ENCODE results near the gene ECI1.

ECI1 gene

DNA sequence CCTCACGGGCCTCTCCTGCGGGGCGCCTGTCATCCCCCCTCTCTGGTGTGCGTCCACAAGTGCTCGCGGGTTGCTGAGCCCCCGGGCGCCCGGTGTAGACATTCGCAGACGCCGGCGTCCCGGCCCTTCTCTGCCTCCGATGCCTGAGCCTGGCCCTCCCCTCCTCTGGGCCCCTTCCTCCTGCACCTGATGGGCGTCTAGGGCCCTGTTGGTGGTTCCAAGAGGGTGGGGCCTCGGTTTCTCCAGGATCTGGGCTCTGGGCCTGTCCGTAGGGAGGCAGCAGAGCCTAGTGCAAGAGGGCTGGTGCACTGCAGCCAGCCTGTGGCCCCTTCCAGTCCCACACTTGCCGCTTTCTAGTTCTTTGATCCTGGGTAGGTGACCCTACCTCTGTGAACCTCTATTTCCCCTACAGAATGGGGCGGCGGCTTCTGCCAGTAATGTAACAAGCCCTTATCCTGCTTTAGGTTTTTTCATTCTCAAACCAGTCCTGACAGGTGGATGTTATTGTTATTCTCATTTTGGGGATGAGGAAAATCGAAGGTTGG is 27.4 kb downstream of the ECI1 start:
- Histone ChIP-seq H3K9ac (ENCODE audit: low read length) (peak overlapping the region; percentile 93), H3K36me3 (ENCODE audit: control insufficient read depth, insufficient read depth, low read length) (no peaks in the 10 kb centered on the region), H3K4me1 (ENCODE audit: control insufficient read depth, insufficient read depth, low read length) (peaks cover 25% of the 10 kb centered on the region), H3K27me3 (ENCODE audit: control insufficient read depth, insufficient read depth, low read length) (no peaks in the 10 kb centered on the region), H3K4me3 (ENCODE audit: low read length) (peak overlapping the region; percentile 77), H3K9me3 (ENCODE audit: control insufficient read depth, low read length) (no peaks in the 10 kb centered on the region)

DNA sequence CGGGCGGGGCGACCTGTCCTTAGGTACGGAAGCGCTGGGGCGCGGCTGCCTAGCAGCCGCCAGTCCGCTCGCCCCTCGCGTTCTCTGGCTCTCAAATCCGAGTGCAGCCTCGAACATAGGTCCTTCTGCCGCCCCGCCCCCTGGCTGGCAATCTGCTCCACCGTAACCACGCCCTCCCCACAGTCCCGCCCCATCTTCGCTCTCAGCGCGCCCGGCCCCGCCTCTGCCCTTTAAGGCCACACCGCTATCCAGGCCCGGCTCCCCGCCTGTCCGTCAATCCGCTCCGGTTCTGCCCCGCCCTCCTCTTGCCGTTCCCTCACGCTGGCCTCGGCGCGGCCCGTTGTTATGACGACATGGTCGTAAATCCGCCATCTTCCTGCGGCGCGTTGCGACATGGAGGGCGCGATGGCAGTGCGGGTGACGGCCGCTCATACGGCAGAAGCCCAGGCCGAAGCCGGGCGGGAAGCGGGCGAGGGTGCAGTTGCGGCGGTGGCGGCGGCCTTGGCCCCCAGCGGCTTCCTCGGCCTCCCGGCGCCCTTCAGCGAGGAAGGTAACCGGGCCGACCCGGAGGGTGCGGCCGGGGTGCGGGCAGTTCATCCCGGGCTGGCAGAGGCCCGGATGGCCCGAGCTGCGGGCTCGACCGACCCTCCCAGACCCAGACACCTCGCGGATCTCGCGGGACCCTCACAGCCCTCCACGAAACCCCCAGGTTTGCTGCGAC is 28.0 kb downstream of the ECI1 start, which contains the start of gene E4F1:
TSS of gene E4F1 (plus strand) at position 371 of the 721 bp plus-strand sequence. CDS start at position 394, 23 bp downstream.
- Histone ChIP-seq H3K27me3 (ENCODE audit: control insufficient read depth, insufficient read depth, low read length) (no peaks in the 10 kb centered on the region), H3K4me1 (ENCODE audit: control insufficient read depth, insufficient read depth, low read length) (peaks cover 25% of the 10 kb centered on the region), H3K36me3 (ENCODE audit: control insufficient read depth, insufficient read depth, low read length) (no peaks in the 10 kb centered on the region), H3K9me3 (ENCODE audit: control insufficient read depth, low read length) (no peaks in the 10 kb centered on the region), H3K9ac (ENCODE audit: low read length) (peak within 1 kb of the TSS; percentile 93), H3K4me3 (ENCODE audit: low read length) (peak within 1 kb of the TSS; percentile 77)

- Histone ChIP-seq H3K36me3 (ENCODE audit: control insufficient read depth, insufficient read depth, low read length) (no peaks in the 10 kb centered on the region), H3K4me1 (ENCODE audit: control insufficient read depth, insufficient read depth, low read length) (peaks cover 22% of the 10 kb centered on the region), H3K27me3 (ENCODE audit: control insufficient read depth, insufficient read depth, low read length) (no peaks in the 10 kb centered on the region), H3K9me3 (ENCODE audit: control insufficient read depth, low read length) (no peaks in the 10 kb centered on the region), H3K9ac (ENCODE audit: low read length) (no peak overlapping the region), H3K4me3 (ENCODE audit: low read length) (no peak overlapping the region)
These were observed 35.1 kb downstream of the ECI1 start for GRCh38 chr16:2216330-2216729.

- Histone ChIP-seq H3K4me1 (ENCODE audit: control insufficient read depth, insufficient read depth, low read length) (peaks cover 22% of the 10 kb centered on the region), H3K9ac (ENCODE audit: low read length) (peak within 1 kb of the TSS; percentile 86), H3K36me3 (ENCODE audit: control insufficient read depth, insufficient read depth, low read length) (no peaks in the 10 kb centered on the region), H3K27me3 (ENCODE audit: control insufficient read depth, insufficient read depth, low read length) (no peaks in the 10 kb centered on the region), H3K4me3 (ENCODE audit: low read length) (peak within 1 kb of the TSS; percentile 46), H3K9me3 (ENCODE audit: control insufficient read depth, low read length) (no peaks in the 10 kb centered on the region)
These were observed 36.7 kb downstream of the ECI1 start, which contains the start of gene PGP for GRCh38 chr16:2214719-2214968. Gene PGP (minus strand): TSS chr16:2214840. CDS start chr16:2214777, 63 bp downstream.

- Histone ChIP-seq H3K9ac (ENCODE audit: low read length) (peak overlapping the region; percentile 61), H3K4me3 (ENCODE audit: low read length) (peak overlapping the region; percentile 2), H3K4me1 (ENCODE audit: control insufficient read depth, insufficient read depth, low read length) (peaks cover 22% of the 10 kb centered on the region), H3K27me3 (ENCODE audit: control insufficient read depth, insufficient read depth, low read length) (no peaks in the 10 kb centered on the region), H3K9me3 (ENCODE audit: control insufficient read depth, low read length) (no peaks in the 10 kb centered on the region), H3K36me3 (ENCODE audit: control insufficient read depth, insufficient read depth, low read length) (no peaks in the 10 kb centered on the region)
These were observed 37.3 kb downstream of the ECI1 start for GRCh38 chr16:2213817-2214718.

- no peaks in the 10 kb centered on the region for H3K27me3 ChIP-seq (ENCODE audit: control insufficient read depth, insufficient read depth, low read length)
- peaks cover 22% of the 10 kb centered on the region for H3K4me1 ChIP-seq (ENCODE audit: control insufficient read depth, insufficient read depth, low read length)
- no peaks in the 10 kb centered on the region for H3K9me3 ChIP-seq (ENCODE audit: control insufficient read depth, low read length)
- H3K36me3 ChIP-seq (ENCODE audit: control insufficient read depth, insufficient read depth, low read length): peaks cover 4% of the 10 kb centered on the region
- H3K9ac ChIP-seq (ENCODE audit: low read length): peak overlapping the region; percentile 35
- no peak overlapping the region for H3K4me3 ChIP-seq (ENCODE audit: low read length)
These were observed 38.7 kb downstream of the ECI1 start for GRCh38 chr16:2212362-2213324.

GRCh38 chr16:2211923-2212347 is 39.5 kb downstream of the ECI1 start:
- Histone ChIP-seq H3K4me3 (ENCODE audit: low read length) (no peak overlapping the region), H3K36me3 (ENCODE audit: control insufficient read depth, insufficient read depth, low read length) (peaks cover 4% of the 10 kb centered on the region), H3K9me3 (ENCODE audit: control insufficient read depth, low read length) (no peaks in the 10 kb centered on the region), H3K4me1 (ENCODE audit: control insufficient read depth, insufficient read depth, low read length) (peaks cover 22% of the 10 kb centered on the region), H3K27me3 (ENCODE audit: control insufficient read depth, insufficient read depth, low read length) (no peaks in the 10 kb centered on the region), H3K9ac (ENCODE audit: low read length) (no peak overlapping the region)

- no peaks in the 10 kb centered on the region for H3K27me3 ChIP-seq (ENCODE audit: control insufficient read depth, insufficient read depth, low read length)
- H3K9ac ChIP-seq (ENCODE audit: low read length): no peak within 1 kb of the TSS
- peaks cover 4% of the 10 kb centered on the region for H3K36me3 ChIP-seq (ENCODE audit: control insufficient read depth, insufficient read depth, low read length)
- H3K4me3 ChIP-seq (ENCODE audit: low read length): no peak within 1 kb of the TSS
- no peaks in the 10 kb centered on the region for H3K9me3 ChIP-seq (ENCODE audit: control insufficient read depth, low read length)
- peaks cover 29% of the 10 kb centered on the region for H3K4me1 ChIP-seq (ENCODE audit: control insufficient read depth, insufficient read depth, low read length)
These were observed 40.7 kb downstream of the ECI1 start, which contains the start of gene BRICD5 for GRCh38 chr16:2210386-2211365. Gene BRICD5 (minus strand): TSS chr16:2210863. CDS start chr16:2210833, 30 bp downstream.

DNA sequence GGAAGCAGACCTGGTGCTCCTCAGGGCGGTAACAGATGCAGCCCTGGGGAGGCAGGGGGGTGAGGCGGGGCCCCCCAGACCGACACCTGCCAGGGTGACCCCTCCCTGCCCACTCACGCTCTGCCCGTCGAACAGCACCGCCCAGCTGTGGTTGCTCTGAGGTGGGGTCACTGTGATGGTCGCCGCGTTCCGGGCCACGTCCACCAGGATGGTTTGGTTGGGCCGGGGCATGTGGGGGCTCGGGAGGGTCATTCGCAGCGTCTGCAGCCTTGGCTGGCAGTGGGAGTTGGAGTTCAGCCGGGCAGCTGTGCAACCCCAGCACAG is 41.4 kb downstream of the ECI1 start:
- Histone ChIP-seq H3K9me3 (ENCODE audit: control insufficient read depth, low read length) (no peaks in the 10 kb centered on the region), H3K36me3 (ENCODE audit: control insufficient read depth, insufficient read depth, low read length) (peaks cover 4% of the 10 kb centered on the region), H3K4me1 (ENCODE audit: control insufficient read depth, insufficient read depth, low read length) (peaks cover 29% of the 10 kb centered on the region), H3K9ac (ENCODE audit: low read length) (no peak overlapping the region), H3K27me3 (ENCODE audit: control insufficient read depth, insufficient read depth, low read length) (no peaks in the 10 kb centered on the region), H3K4me3 (ENCODE audit: low read length) (no peak overlapping the region)

- no peaks in the 10 kb centered on the region for H3K9me3 ChIP-seq (ENCODE audit: control insufficient read depth, low read length)
- H3K9ac ChIP-seq (ENCODE audit: low read length): no peak overlapping the region
- peaks cover 33% of the 10 kb centered on the region for H3K4me1 ChIP-seq (ENCODE audit: control insufficient read depth, insufficient read depth, low read length)
- H3K4me3 ChIP-seq (ENCODE audit: low read length): no peak overlapping the region
- H3K36me3 ChIP-seq (ENCODE audit: control insufficient read depth, insufficient read depth, low read length): peaks cover 4% of the 10 kb centered on the region
- no peaks in the 10 kb centered on the region for H3K27me3 ChIP-seq (ENCODE audit: control insufficient read depth, insufficient read depth, low read length)
These were observed 42.0 kb downstream of the ECI1 start for GRCh38 chr16:2209258-2210008.

Measured in mucosa of stomach (tissue), 1 donor.